ENCODE data around the gene LCNL1.

The LCNL1 gene

DNA sequence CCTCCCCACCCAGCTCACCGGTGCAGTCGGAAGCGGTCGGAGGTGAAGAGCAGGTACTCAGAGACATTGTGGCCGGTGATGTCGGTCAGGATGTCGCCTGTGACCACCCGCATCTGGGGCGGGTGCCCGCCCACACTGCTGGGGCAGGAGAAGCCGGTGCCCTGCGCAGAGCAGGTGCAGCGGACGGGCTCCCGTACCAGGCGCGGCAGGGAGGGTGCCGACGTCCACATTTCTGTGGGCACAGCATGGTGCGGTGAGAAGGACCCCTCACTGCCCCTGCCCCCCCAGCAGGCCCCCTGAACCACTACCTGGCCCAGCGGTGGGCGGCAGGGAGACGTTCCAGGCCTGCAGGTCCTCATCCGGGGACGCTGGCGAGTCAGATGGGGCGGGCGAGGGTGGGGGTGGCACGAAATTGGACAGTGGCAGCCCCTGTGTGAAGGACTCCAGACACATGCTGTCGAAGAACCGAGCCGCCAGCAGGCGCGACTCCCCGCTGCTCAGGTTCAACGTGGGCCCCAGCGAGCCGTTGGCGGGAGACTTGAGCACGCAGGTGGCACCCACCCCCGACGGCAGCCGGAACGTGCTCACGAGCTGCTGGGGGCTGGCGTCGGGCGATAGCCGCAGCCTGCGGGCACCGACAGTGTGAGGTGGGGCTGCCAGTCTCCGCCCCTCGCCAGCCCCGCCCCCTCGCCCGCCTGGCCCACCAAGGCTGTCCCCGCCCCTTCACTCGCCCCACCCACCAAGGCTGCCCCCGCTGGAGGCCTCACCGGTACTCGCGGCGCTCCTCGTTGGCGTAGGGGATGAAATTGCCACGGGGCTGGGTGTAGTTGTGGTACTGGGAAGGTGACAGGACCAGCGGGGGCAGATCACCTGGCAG, 30.1 kb downstream of the LCNL1 start:
- H3K9me3 ChIP-seq (ENCODE audit: control insufficient read depth in 1 of 2, low read length in 2 of 2): no peaks in the 10 kb centered on the region
- H3K4me3 ChIP-seq (ENCODE audit: low read depth in 1 of 2, low read length in 2 of 2): no peak overlapping the region
- no peak overlapping the region for H3K27ac ChIP-seq (ENCODE audit: low read length)
- no peaks in the 10 kb centered on the region for H3K27me3 ChIP-seq (ENCODE audit: low read depth, low read length)
- peaks cover 0 to 81% of the 10 kb centered on the region in 2 donors for H3K36me3 ChIP-seq (ENCODE audit: control insufficient read depth in 1 of 2, insufficient read depth in 2 of 2, low read length in 2 of 2)
- H3K4me1 ChIP-seq (ENCODE audit: control insufficient read depth in 1 of 2, insufficient read depth in 2 of 2, low read length in 2 of 2): no peaks in the 10 kb centered on the region

- Histone ChIP-seq H3K9me3 (ENCODE audit: control insufficient read depth in 1 of 2, low read length in 2 of 2) (no peaks in the 10 kb centered on the region), H3K4me1 (ENCODE audit: control insufficient read depth in 1 of 2, insufficient read depth in 2 of 2, low read length in 2 of 2) (no peaks in the 10 kb centered on the region), H3K4me3 (ENCODE audit: low read depth in 1 of 2, low read length in 2 of 2) (no peak overlapping the region), H3K36me3 (ENCODE audit: control insufficient read depth in 1 of 2, insufficient read depth in 2 of 2, low read length in 2 of 2) (peaks cover 0 to 79% of the 10 kb centered on the region in 2 donors), H3K27ac (ENCODE audit: low read length) (no peak overlapping the region), H3K27me3 (ENCODE audit: low read depth, low read length) (no peaks in the 10 kb centered on the region)
These were observed 30.8 kb downstream of the LCNL1 start for GRCh38 chr9:137013571-137013940.

- Histone ChIP-seq H3K27ac (ENCODE audit: low read length) (no peak overlapping the region), H3K27me3 (ENCODE audit: low read depth, low read length) (no peaks in the 10 kb centered on the region), H3K36me3 (ENCODE audit: control insufficient read depth in 1 of 2, insufficient read depth in 2 of 2, low read length in 2 of 2) (peaks cover 0 to 76% of the 10 kb centered on the region in 2 donors), H3K4me3 (ENCODE audit: low read depth in 1 of 2, low read length in 2 of 2) (no peak overlapping the region), H3K4me1 (ENCODE audit: control insufficient read depth in 1 of 2, insufficient read depth in 2 of 2, low read length in 2 of 2) (no peaks in the 10 kb centered on the region), H3K9me3 (ENCODE audit: control insufficient read depth in 1 of 2, low read length in 2 of 2) (no peaks in the 10 kb centered on the region)
These were observed 31.4 kb downstream of the LCNL1 start for GRCh38 chr9:137014166-137014565.

DNA sequence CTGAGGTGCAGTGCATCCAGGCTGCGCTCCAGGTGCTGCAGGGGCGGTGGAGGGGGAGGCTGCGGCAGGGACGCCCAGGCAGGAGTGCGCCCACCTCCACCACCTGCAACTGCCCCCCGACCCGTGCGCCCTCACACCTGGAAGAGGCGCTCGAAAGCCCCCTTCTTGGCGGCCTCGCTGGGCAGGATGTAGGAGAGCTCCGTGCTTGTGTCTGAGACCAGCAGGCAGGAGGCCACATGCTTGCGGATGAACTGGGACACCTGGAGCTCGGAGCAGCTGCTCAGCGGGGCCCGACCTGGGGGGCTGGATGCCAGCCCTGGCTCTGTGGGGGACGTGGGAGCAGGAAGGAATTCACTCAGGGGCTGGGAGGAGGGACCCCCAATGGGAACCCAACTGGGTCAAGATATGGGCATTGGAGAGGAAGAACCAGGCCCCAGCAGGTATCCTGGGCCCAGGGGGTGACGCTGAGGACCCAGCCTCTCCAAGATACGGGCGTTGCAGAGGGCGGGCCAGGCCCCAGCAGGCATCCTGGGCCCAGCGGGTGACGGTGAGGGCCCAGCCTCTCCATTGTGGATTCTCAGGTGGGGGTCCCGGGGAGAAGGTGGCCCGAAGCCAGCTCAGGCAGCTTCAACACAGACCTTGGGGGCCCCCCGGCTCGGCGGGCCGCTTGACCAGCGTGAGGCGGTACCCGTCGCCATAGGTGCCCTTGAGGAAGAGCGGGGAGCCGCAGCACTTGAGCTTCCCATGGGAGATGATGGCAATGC, 32.2 kb downstream of the LCNL1 start:
- Histone ChIP-seq H3K27ac (ENCODE audit: low read length) (no peak overlapping the region), H3K36me3 (ENCODE audit: control insufficient read depth in 1 of 2, insufficient read depth in 2 of 2, low read length in 2 of 2) (peaks cover 0 to 70% of the 10 kb centered on the region in 2 donors), H3K9me3 (ENCODE audit: control insufficient read depth in 1 of 2, low read length in 2 of 2) (no peaks in the 10 kb centered on the region), H3K4me1 (ENCODE audit: control insufficient read depth in 1 of 2, insufficient read depth in 2 of 2, low read length in 2 of 2) (no peaks in the 10 kb centered on the region), H3K27me3 (ENCODE audit: low read depth, low read length) (no peaks in the 10 kb centered on the region), H3K4me3 (ENCODE audit: low read depth in 1 of 2, low read length in 2 of 2) (no peak overlapping the region)

GRCh38 chr9:137015540-137015930, 32.7 kb downstream of the LCNL1 start:
- H3K4me3 ChIP-seq (ENCODE audit: low read depth in 1 of 2, low read length in 2 of 2): no peak overlapping the region
- H3K4me1 ChIP-seq (ENCODE audit: control insufficient read depth in 1 of 2, insufficient read depth in 2 of 2, low read length in 2 of 2): no peaks in the 10 kb centered on the region
- peaks cover 0 to 74% of the 10 kb centered on the region in 2 donors for H3K36me3 ChIP-seq (ENCODE audit: control insufficient read depth in 1 of 2, insufficient read depth in 2 of 2, low read length in 2 of 2)
- no peak overlapping the region for H3K27ac ChIP-seq (ENCODE audit: low read length)
- H3K27me3 ChIP-seq (ENCODE audit: low read depth, low read length): no peaks in the 10 kb centered on the region
- H3K9me3 ChIP-seq (ENCODE audit: control insufficient read depth in 1 of 2, low read length in 2 of 2): no peaks in the 10 kb centered on the region

- Histone ChIP-seq H3K4me1 (ENCODE audit: control insufficient read depth in 1 of 2, insufficient read depth in 2 of 2, low read length in 2 of 2) (no peaks in the 10 kb centered on the region), H3K4me3 (ENCODE audit: low read depth in 1 of 2, low read length in 2 of 2) (no peak overlapping the region), H3K9me3 (ENCODE audit: control insufficient read depth in 1 of 2, low read length in 2 of 2) (no peaks in the 10 kb centered on the region), H3K27ac (ENCODE audit: low read length) (no peak overlapping the region), H3K36me3 (ENCODE audit: control insufficient read depth in 1 of 2, insufficient read depth in 2 of 2, low read length in 2 of 2) (peaks cover 0 to 77% of the 10 kb centered on the region in 2 donors), H3K27me3 (ENCODE audit: low read depth, low read length) (no peaks in the 10 kb centered on the region)
These were observed 33.2 kb downstream of the LCNL1 start for GRCh38 chr9:137015976-137016375.

DNA sequence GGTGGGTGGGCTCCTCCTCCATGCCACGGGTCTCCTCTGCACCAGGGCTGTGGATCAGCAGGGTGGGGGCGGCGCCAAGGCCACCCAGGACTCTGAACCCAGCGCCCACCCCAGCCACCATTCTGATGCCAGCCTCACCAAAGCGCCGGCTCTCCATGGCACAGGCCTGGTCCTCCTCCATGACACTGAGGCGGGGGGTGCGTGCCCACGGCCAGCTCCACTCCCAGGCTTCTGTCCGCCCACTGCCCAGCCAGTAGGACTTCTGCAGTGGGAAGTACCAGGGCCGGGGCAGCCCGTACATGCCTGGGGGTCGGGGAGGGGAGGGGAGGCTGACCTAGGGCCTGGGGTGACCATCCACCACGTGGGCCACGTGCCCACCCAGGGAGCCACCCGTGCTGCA, 33.6 kb downstream of the LCNL1 start:
- Histone ChIP-seq H3K27ac (ENCODE audit: low read length) (no peak overlapping the region), H3K36me3 (ENCODE audit: control insufficient read depth in 1 of 2, insufficient read depth in 2 of 2, low read length in 2 of 2) (peaks cover 0 to 76% of the 10 kb centered on the region in 2 donors), H3K27me3 (ENCODE audit: low read depth, low read length) (no peaks in the 10 kb centered on the region), H3K4me3 (ENCODE audit: low read depth in 1 of 2, low read length in 2 of 2) (no peak overlapping the region), H3K4me1 (ENCODE audit: control insufficient read depth in 1 of 2, insufficient read depth in 2 of 2, low read length in 2 of 2) (no peaks in the 10 kb centered on the region), H3K9me3 (ENCODE audit: control insufficient read depth in 1 of 2, low read length in 2 of 2) (no peaks in the 10 kb centered on the region)

DNA sequence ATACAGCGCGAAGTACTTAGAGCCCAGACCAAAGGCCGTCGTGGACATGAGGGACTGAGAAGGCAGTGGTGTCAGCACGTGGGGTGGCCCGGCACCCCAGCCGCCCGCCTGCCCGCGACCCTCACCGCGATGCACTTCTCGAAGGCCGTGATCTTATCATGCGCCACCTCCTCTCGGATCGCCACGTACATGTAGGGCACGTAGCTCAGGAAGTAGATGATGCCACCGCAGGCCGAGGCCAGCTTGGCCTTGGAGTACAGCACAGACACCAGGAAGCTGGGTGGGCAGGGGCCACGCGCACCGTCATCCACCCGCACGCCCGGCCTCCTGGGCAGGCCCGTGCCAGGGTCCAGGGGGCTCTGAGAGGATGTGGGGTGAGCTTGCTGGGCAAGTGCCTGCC, 34.3 kb downstream of the LCNL1 start:
- no peaks in the 10 kb centered on the region for H3K9me3 ChIP-seq (ENCODE audit: control insufficient read depth in 1 of 2, low read length in 2 of 2)
- H3K36me3 ChIP-seq (ENCODE audit: control insufficient read depth in 1 of 2, insufficient read depth in 2 of 2, low read length in 2 of 2): peaks cover 0 to 71% of the 10 kb centered on the region in 2 donors
- H3K4me1 ChIP-seq (ENCODE audit: control insufficient read depth in 1 of 2, insufficient read depth in 2 of 2, low read length in 2 of 2): no peaks in the 10 kb centered on the region
- H3K4me3 ChIP-seq (ENCODE audit: low read depth in 1 of 2, low read length in 2 of 2): no peak overlapping the region
- no peak overlapping the region for H3K27ac ChIP-seq (ENCODE audit: low read length)
- H3K27me3 ChIP-seq (ENCODE audit: low read depth, low read length): no peaks in the 10 kb centered on the region

GRCh38 chr9:137017791-137018497, 35.2 kb downstream of the LCNL1 start:
- Histone ChIP-seq H3K27me3 (ENCODE audit: low read depth, low read length) (no peaks in the 10 kb centered on the region), H3K36me3 (ENCODE audit: control insufficient read depth in 1 of 2, insufficient read depth in 2 of 2, low read length in 2 of 2) (peaks cover 0 to 62% of the 10 kb centered on the region in 2 donors), H3K4me3 (ENCODE audit: low read depth in 1 of 2, low read length in 2 of 2) (no peak overlapping the region), H3K9me3 (ENCODE audit: control insufficient read depth in 1 of 2, low read length in 2 of 2) (no peaks in the 10 kb centered on the region), H3K27ac (ENCODE audit: low read length) (no peak overlapping the region), H3K4me1 (ENCODE audit: control insufficient read depth in 1 of 2, insufficient read depth in 2 of 2, low read length in 2 of 2) (no peaks in the 10 kb centered on the region)

DNA sequence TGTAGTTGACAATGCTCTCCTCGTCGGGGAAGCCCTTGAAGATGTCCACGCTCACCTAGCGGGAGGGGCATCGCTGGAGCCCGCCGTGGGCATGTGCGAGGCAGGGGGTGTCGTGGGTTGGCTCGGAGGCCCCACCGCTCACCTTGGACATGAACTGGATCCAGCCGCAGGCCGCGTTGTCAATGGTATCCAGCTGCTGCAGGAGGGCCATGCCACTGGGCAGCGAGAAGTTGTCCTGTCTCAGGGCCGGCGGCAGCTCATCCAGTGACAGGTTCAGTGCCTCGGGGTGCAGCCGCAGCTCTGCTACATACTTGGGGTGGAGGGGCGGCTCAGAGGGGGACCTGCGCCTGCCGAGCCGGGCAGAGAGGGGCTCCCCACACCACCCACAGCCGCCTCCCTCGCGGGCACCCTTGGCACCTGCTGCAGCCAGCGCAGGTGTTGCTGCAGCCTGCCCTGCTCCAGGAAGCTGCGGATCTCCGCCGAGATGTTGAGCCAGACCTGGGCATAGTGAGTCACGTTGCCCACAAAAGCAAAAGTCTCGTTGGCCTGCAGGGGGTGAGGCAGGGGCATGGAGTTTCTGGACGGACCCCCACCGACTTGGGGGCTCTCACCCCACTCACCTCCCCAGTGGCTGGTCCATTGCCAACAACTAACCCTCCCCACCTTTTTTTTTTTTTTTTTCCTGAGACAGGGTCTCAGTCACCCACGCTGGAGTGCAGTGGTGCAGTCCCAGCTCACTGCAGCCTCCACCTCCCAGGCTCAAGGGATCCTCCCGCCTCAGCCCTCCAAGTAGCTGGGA, 36.2 kb downstream of the LCNL1 start:
- Histone ChIP-seq H3K27me3 (ENCODE audit: low read depth, low read length) (no peaks in the 10 kb centered on the region), H3K4me3 (ENCODE audit: low read depth in 1 of 2, low read length in 2 of 2) (no peak overlapping the region), H3K9me3 (ENCODE audit: control insufficient read depth in 1 of 2, low read length in 2 of 2) (no peaks in the 10 kb centered on the region), H3K36me3 (ENCODE audit: control insufficient read depth in 1 of 2, insufficient read depth in 2 of 2, low read length in 2 of 2) (peaks cover 0 to 56% of the 10 kb centered on the region in 2 donors), H3K4me1 (ENCODE audit: control insufficient read depth in 1 of 2, insufficient read depth in 2 of 2, low read length in 2 of 2) (no peaks in the 10 kb centered on the region), H3K27ac (ENCODE audit: low read length) (no peak overlapping the region)
